Endothelial cell of umbilical vein (primary cell): ENCODE measurements around the gene FAM161A.
"Not testable (repeated sequence)": the region's sequence is repeated elsewhere in the genome, so short reads cannot be mapped to it uniquely, and the experiment has no call there.

ENCODE experiments used
- CTCF ChIP-seq, 2 donors: IDR thresholded peaks; 1 replicate in 1 of 2; 2 replicates in 1 of 2; pipeline ENCODE4 v1.5.1; 2011; ENCODE audit warnings: low read length in 2 of 2, mild to moderate bottlenecking in 2 of 2, moderate library complexity in 2 of 2, control low read depth in 1 of 2, inconsistent platforms in 1 of 2, low read depth in 1 of 2; ENCODE audit not compliant: insufficient read depth in 1 of 2; ENCODE audit errors: extremely low read depth in 1 of 2
- EZH2 ChIP-seq: IDR thresholded peaks from 2 replicates; pipeline ENCODE4 v1.6.1; 2012; ENCODE audit warnings: borderline replicate concordance, low read depth, mild to moderate bottlenecking, moderate library complexity, low read length, inconsistent platforms; ENCODE audit not compliant: severe bottlenecking
- FOS ChIP-seq: IDR thresholded peaks from 2 replicates; pipeline ENCODE4 v1.6.1; 2011; ENCODE audit warnings: mild to moderate bottlenecking, low read length, moderate library complexity, borderline replicate concordance; ENCODE audit not compliant: insufficient read depth
- MAX ChIP-seq: IDR thresholded peaks from 2 replicates; pipeline ENCODE4 v1.6.1; 2011; ENCODE audit not compliant: insufficient read depth, insufficient read length
- POLR2A ChIP-seq: IDR thresholded peaks from 2 replicates; pipeline ENCODE4 v1.6.1; 2012; ENCODE audit warnings: low read depth, mild to moderate bottlenecking, control low read depth, low read length
- POLR2AphosphoS5 ChIP-seq: IDR thresholded peaks from 2 replicates; pipeline ENCODE4 v1.6.1; 2012; ENCODE audit warnings: low read depth, mild to moderate bottlenecking, control low read depth, low read length, moderate library complexity; ENCODE audit not compliant: insufficient read depth

GRCh38 chr2:61851270-61851669 lies 2.6 kb downstream of the FAM161A start:
- not testable (repeated sequence) for TF ChIP-seq POLR2A; EZH2; MAX; CTCF (IDR thresholded peaks at IDR 0.05; ENCODE audit: extremely low read depth in 1 of 2, insufficient read depth in 1 of 2, low read depth in 1 of 2, low read length in 2 of 2); FOS; POLR2AphosphoS5
